ENCODE measurements around the gene CBLN1.
"Not testable (repeated sequence)": the region's sequence is repeated elsewhere in the genome, so short reads cannot be mapped to it uniquely, and the experiment has no call there.

The CBLN1 gene

GRCh38 chr16:49277766-49278566, 3.7 kb downstream of the CBLN1 start:
- no peak for DNase-seq (ENCODE audit: low read depth, low spot score)

GRCh38 chr16:49277386-49277742, 4.3 kb downstream of the CBLN1 start:
- no peak for DNase-seq (ENCODE audit: low read depth, low spot score)

DNA sequence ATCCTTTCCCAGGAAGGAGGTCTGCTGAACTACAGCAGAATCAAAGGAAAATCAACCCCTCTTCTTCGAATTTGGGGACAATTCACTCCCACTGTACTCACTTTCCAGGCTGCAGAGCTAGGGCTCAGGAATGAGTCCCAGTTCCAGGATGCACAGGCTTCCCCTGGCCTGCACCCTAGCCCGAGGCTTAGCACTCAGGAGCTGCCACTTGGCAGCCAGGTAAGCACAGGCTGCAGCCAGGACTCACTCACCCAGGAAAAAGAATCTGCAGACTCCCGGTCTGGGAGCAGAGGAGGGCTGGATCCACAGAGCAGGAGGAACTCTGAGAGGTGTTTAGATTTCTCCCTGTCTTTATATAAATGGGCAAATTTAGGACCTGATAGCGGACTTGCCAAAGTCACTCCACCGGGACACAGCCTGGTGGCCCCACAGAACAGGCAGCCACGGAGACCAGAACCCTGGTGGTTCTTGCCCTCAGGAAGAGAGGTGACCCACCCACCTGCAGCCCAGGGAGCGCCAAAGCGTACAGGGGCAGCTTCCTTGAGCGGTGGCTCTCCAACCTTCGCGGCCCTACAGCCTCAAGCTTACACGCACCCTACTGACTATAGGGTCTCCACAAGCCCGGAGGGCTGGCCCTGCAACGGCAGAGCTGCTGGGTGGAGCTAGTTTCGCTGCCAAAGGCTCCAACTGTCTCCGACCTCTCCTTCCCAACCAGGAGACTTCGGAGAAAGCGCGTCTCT, 4.8 kb downstream of the CBLN1 start:
- no peak for DNase-seq (ENCODE audit: low read depth, low spot score)

GRCh38 chr16:49275870-49276269, 5.8 kb downstream of the CBLN1 start:
- no peak for DNase-seq (ENCODE audit: low read depth, low spot score)

GRCh38 chr16:49275050-49275730, 6.4 kb downstream of the CBLN1 start:
- no peak for DNase-seq (ENCODE audit: low read depth, low spot score)

DNA sequence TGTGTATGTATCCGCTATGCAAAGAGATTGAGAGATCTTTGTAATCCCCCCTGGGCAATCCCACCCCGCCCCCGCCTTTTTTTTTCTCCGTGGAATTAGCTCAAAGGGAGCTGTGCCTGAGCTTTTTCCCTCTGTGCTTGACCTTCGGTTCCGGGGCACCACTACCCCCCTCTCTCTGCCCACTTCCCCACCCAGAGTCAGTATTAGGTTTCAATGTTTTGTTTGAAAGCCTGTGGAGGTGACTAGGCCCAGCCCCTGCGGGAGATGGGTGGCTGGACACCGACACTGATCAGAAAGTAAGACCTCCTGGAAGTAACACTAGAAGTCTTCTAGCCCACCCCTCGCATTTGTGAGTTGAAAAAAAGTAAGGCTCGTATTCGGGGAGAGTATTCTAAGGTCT, 7.0 kb downstream of the CBLN1 start:
- DNase-seq (ENCODE audit: low read depth, low spot score) = no peak

GRCh38 chr16:49273771-49274170, 7.9 kb downstream of the CBLN1 start:
- DNase-seq (ENCODE audit: low read depth, low spot score) = no peak

- no peak for DNase-seq (ENCODE audit: low read depth, low spot score)
These were observed 10.3 kb downstream of the CBLN1 start for GRCh38 chr16:49271363-49271762.

DNA sequence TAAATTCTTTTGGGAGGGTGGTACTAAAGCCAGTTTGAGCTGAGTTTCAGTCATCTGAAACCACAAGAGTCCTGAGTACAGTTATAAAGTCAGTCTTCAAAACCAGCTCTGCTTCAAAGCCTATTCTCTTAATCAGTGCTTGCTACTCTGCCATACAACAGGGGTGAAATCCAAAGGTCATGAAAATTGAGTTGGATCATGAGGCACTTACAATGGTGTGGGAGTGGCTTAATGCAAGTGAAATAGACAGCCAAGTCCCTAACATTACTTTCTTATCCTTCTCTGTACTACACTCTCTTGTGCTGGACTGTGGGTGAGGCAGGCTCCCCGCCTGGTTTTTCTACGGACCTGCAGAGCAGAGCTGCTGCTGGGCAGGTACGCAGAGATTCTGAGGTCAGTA, 12.4 kb downstream of the CBLN1 start:
- DNase-seq (ENCODE audit: low read depth, low spot score) = no peak

- no peak for DNase-seq (ENCODE audit: low read depth, low spot score)
These were observed 13.0 kb downstream of the CBLN1 start for GRCh38 chr16:49268667-49269066.

DNA sequence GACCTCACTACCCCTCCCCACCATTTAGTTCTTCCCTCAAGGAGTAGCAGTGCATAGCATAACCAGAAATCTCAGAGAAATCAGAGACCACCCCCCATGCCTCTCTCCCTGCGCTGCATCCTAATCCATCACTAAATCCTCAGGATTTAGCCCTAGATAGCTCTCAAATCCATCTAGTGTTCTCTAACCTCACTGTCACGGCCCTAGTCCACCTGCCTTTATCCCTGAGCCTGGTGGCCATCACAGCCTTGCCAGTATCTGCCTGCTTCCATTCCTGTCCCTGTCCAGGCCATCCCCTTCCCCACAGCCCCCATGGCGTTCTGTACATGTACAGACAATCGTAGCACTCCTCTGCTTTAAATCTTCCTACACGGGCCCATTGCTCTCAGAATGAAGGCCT, 19.1 kb downstream of the CBLN1 start:
- DNase-seq (ENCODE audit: low read depth, low spot score) = no peak

GRCh38 chr16:49261930-49262329, 19.7 kb downstream of the CBLN1 start:
- no peak for DNase-seq (ENCODE audit: low read depth, low spot score)

DNA sequence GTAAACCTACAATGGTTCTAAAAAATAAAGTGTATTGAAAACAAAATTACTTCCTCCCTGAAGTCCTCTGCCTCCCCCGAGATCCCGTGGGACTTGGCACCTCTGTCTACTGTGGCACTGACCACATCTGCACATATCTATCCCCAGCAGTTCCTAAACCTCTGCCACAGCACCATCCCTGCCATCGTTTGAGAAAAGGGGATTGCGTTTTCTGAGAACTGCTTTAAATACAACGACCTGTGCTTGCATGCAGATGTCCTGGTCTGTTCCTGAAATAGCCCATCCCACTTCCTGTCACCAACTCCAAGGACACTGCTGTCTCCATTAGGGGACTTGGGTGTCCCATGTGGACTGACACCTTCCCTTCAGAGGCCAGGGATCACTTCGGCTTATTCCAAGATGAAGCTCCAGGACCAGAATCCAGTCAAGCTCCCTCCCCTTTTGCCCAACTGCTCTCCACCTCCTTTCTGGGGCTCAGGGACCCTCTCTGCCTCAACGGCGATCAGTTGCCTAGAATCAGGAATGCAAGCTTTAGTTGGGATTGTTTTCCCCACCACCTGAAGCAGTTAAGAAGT, 20.6 kb downstream of the CBLN1 start:
- no peak for DNase-seq (ENCODE audit: low read depth, low spot score)

DNA sequence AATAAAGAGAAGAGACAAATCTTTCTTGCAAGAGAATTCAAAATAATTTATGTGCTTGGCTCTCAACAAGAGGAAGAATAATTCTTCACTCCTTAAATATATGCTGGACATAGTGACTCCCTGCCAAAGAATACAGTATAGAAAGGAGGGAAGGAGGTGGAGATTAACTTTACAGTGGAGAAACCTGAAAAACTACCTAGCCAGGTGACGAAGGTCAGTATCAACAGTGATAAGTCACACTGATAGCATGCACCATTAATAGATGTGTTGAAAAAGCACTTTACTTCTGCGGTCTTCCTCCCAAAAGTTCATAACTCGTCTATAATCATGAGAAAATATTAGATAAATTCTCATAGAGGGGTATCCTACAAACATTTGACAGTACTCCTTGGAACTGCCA, 21.4 kb downstream of the CBLN1 start:
- no peak for DNase-seq (ENCODE audit: low read depth, low spot score)

- no peak for DNase-seq (ENCODE audit: low read depth, low spot score)
These were observed 22.3 kb downstream of the CBLN1 start for GRCh38 chr16:49259330-49259729.

GRCh38 chr16:49250689-49251088, 30.9 kb downstream of the CBLN1 start:
- no peak for DNase-seq (ENCODE audit: low read depth, low spot score)

GRCh38 chr16:49248227-49248626, 33.4 kb downstream of the CBLN1 start:
- no peak for DNase-seq (ENCODE audit: low read depth, low spot score)

DNA sequence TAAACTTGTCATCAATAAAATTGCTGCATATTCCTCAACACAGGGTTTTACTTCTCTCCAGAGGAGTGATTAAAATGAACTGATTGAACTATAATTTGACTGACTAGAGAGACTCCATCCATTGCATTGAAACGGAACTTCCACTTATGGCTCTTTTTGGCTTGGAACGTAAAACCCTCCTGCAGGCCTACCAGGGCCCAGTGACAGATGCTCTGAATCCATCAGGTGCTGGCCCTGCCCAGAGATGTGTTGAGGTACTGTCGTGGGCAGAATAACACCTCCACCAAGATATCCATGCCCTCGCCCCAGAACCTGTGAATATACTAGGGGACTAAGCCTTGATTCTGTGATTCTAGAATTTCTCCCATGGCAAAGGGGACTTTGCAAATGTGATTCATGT, 45.4 kb downstream of the CBLN1 start:
- DNase-seq (ENCODE audit: low read depth, low spot score) = no peak

DNA sequence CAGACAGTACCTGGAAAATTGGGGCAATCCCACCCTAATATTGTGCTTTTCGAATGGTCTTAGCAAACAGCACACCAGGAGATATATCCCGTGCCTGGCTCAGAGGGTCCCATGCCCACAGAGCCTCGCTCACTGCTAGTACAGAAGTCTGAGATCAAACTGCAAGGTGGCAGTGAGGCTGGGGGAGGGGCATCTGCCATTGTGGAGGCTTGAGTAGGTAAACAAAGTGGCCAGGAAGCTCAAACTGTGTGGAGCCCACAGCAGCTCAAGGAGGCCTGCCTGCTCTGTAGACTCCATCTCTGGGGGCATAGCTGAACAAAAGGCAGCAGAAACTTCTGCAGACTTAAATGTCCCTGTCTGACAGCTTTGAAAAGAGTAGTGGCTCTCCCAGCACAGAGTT, 53.3 kb downstream of the CBLN1 start:
- DNase-seq (ENCODE audit: low read depth, low spot score) = not testable (repeated sequence)
